Esophagus squamous epithelium (tissue), 5 donors: Measurements from ENCODE around the gene TATDN2. TPM values are rescaled to one million over a fixed set of nuclear protein-coding genes. Genes with fewer than 3 reads are reported as not detected.

ENCODE experiments used
- DNase-seq: peaks from one replicate; lab custom pipeline; 2025; lab: John Stamatoyannopoulos, UW
- H3K27ac ChIP-seq, 4 donors: fragments of 200-600 bp; sonication (generic); one replicate each; pipeline ENCODE4 v1.5.1; 2016 to 2019; ENCODE audit warnings: mild to moderate bottlenecking in 1 of 4
- H3K27me3 ChIP-seq, 4 donors: fragments of 200-600 bp; sonication (generic); 1 replicate in 3 of 4; 2 replicates in 1 of 4; pipeline versions ENCODE4 v1.5.1 to v1.6.0; 2017 to 2021; ENCODE audit warnings: antibody characterized with exemption in 1 of 4
- H3K36me3 ChIP-seq, 3 donors: fragments of 200-600 bp; sonication (generic); one replicate each; pipeline ENCODE4 v1.5.1; 2016 to 2019
- H3K4me1 ChIP-seq, 3 donors: fragments of 200-600 bp; sonication (generic); one replicate each; pipeline ENCODE4 v1.5.1; 2017 to 2019
- H3K4me3 ChIP-seq, 4 donors: fragments of 200-600 bp; sonication (generic); 1 replicate in 3 of 4; 2 replicates in 1 of 4; pipeline ENCODE4 v1.5.1; 2016 to 2019; ENCODE audit warnings: mild to moderate bottlenecking in 2 of 4, moderate library complexity in 1 of 4
- H3K9me3 ChIP-seq, 3 donors: fragments of 200-600 bp; sonication (generic); one replicate each; pipeline ENCODE4 v1.5.1; 2016 to 2019
- POLR2A ChIP-seq, 4 donors: fragments of 450-650 bp; IDR thresholded peaks; one replicate each; pipeline ENCODE4 v1.6.1; 2017; ENCODE audit warnings: antibody characterized with exemption in 4 of 4, mild to moderate bottlenecking in 4 of 4, moderate library complexity in 3 of 4
- WGBS, 2 donors: methylation state at CpG; one replicate each; pipeline ENCODE4 v1.1.5; 2018; 5-methylcytosine and 5-hydroxymethylcytosine counted together
- intact Hi-C: fragments of 100-400 bp; cut with DNase I; formaldehyde crosslinking; loops from one replicate; pipeline ENCODE4 v1.15.0; 2022
- total RNA-seq, 4 donors: library from RNA; depleted of rRNA; stranded (reverse); fragments of >200 nt; gene quantifications; one replicate each; pipeline ENCODE4 v1.1.0, GENCODE V29; 2016
- TF ChIP-seq, protein P1 (sequence below), 6 experiments: fragments of 450-650 bp in 4 of 6; fragments of 200-600 bp in 2 of 6; sonication (generic) in 2 of 6; IDR thresholded peaks; one replicate each; pipeline ENCODE4 v1.5.1; 2016 to 2019; ENCODE audit warnings: antibody characterized with exemption in 6 of 6, mild to moderate bottlenecking in 4 of 6, moderate library complexity in 4 of 6
- donor health status: DM: yes; HTN: yes; CAD: no.

Gene TATDN2
- total RNA-seq, 4 donors from 2014 or later, result 12.6 to 20.6 (median 17.1) TPM

DNA sequence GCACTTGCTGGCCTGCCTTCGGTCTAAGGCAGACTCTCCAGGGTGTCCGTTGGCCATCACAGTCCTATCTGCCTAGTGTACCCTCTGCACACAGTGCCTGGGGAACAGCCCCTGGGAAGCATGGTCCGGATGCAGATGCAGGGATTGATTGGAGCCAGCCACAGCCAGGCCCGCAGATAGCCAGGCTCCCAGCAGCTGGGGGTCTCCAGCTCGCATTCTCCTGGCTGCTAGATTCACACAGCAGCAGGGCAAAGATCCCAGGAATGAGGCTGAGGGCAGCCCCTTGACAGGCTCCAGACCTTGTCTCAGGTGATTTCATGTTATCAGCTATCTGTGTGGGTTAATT is 42.1 kb upstream of the TATDN2 start:
- no peaks in the 10 kb centered on the region for H3K27me3 ChIP-seq
- H3K4me3 ChIP-seq, result no peak overlapping the region
- intact Hi-C loops, result no loop called here
- H3K4me1 ChIP-seq, result peaks cover 21 to 49% (median 33%) of the 10 kb centered on the region in 3 donors
- H3K9me3 ChIP-seq, result no peaks in the 10 kb centered on the region
- H3K27ac ChIP-seq, result peak overlapping the region in 3 of 4 donors; percentile 48 to 81 (median 79)
- WGBS, 2 donors, result 76 to 90% methylated on average over 2 of the region's 5 CpGs
- no peak for DNase-seq
- H3K36me3 ChIP-seq, result peaks cover 0 to 31% (median 0%) of the 10 kb centered on the region in 3 donors
- TF ChIP-seq POLR2A (IDR thresholded peaks at IDR 0.05), result no peak
- TF ChIP-seq, protein P1, sequence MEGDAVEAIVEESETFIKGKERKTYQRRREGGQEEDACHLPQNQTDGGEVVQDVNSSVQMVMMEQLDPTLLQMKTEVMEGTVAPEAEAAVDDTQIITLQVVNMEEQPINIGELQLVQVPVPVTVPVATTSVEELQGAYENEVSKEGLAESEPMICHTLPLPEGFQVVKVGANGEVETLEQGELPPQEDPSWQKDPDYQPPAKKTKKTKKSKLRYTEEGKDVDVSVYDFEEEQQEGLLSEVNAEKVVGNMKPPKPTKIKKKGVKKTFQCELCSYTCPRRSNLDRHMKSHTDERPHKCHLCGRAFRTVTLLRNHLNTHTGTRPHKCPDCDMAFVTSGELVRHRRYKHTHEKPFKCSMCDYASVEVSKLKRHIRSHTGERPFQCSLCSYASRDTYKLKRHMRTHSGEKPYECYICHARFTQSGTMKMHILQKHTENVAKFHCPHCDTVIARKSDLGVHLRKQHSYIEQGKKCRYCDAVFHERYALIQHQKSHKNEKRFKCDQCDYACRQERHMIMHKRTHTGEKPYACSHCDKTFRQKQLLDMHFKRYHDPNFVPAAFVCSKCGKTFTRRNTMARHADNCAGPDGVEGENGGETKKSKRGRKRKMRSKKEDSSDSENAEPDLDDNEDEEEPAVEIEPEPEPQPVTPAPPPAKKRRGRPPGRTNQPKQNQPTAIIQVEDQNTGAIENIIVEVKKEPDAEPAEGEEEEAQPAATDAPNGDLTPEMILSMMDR (IDR thresholded peaks at IDR 0.05), result no peak

DNA sequence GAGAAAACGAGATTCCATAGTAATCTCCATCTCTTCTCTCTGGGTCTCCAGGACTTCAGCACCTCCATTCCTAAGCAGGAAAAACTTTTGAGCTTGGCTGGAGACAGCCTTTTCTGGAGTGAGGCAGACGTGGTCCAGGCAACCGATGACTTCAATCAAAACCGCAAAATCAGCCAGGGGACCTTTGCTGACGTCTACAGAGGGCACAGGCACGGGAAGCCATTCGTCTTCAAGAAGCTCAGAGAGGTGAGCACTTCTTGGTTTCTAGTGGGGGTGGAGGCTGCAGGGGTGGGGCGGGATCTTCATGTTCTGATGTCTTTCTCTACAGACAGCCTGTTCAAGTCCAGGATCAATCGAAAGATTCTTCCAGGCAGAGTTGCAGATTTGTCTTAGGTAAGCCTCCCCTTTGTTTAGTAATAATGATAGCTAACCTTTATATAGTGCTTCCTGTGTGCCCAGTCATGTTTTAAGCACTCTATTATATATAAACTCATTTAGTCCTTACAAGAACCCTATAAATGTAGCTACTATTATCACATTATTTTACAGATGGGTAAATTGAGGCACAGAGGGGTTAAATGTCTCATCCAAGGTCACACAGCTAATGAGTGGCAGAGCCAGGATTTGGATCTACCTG is 35.0 kb upstream of the TATDN2 start:
- no peak for DNase-seq
- TF ChIP-seq, protein P1 (IDR thresholded peaks at IDR 0.05), result no peak
- no peak for TF ChIP-seq POLR2A (IDR thresholded peaks at IDR 0.05)
- H3K4me3 ChIP-seq, result no peak overlapping the region
- intact Hi-C loops, result no loop called here
- H3K27me3 ChIP-seq, result no peaks in the 10 kb centered on the region
- H3K9me3 ChIP-seq, result no peaks in the 10 kb centered on the region
- 86 to 88% methylated on average over 1 to 8 of the region's 9 CpGs for WGBS, 2 donors
- H3K4me1 ChIP-seq, result no peaks in the 10 kb centered on the region
- no peak overlapping the region for H3K27ac ChIP-seq
- peaks cover 0 to 67% (median 10%) of the 10 kb centered on the region in 3 donors for H3K36me3 ChIP-seq

GRCh38 chr3:10215578-10216368 is 32.5 kb upstream of the TATDN2 start:
- no peak for DNase-seq
- H3K4me1 ChIP-seq, result peaks cover 0 to 6% (median 0%) of the 10 kb centered on the region in 3 donors
- H3K4me3 ChIP-seq, result no peak overlapping the region
- WGBS, 2 donors, result 93 to 96% methylated on average over 6 of the region's 6 CpGs
- H3K9me3 ChIP-seq, result no peaks in the 10 kb centered on the region
- H3K36me3 ChIP-seq, result peaks cover 0 to 62% (median 10%) of the 10 kb centered on the region in 3 donors
- no peaks in the 10 kb centered on the region for H3K27me3 ChIP-seq
- no peak for TF ChIP-seq POLR2A (IDR thresholded peaks at IDR 0.05)
- TF ChIP-seq, protein P1 (IDR thresholded peaks at IDR 0.05), result no peak
- intact Hi-C loops, result no loop called here
- no peak overlapping the region for H3K27ac ChIP-seq

DNA sequence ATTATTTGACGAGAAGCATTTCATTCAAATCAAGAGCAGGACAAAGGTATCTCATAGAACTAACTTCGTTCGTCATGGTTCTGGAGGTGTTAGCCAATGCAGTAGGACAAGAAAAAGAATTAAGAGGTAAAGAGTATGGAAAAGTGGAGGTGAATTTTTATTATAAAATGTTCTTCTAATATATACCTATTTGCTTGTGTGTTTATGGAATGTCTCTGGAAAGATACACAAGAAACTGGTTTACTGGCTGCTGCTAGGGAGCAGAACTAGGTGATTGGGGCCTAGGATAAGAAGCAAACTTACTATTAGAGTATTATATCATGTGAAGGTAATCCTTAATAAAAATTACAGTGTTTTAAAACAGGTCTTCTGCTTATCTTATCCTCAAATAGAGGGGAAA is 30.9 kb upstream of the TATDN2 start:
- intact Hi-C loops, result no loop called here
- WGBS, 2 donors, result 62 to 89% methylated on average over 3 of the region's 3 CpGs
- no peak for DNase-seq

More for the DNA sequence above, 30.9 kb upstream of the TATDN2 start:
- Histone ChIP-seq H3K9me3 (no peaks in the 10 kb centered on the region), H3K27me3 (no peaks in the 10 kb centered on the region), H3K4me1 (peaks cover 0 to 21% (median 4%) of the 10 kb centered on the region in 3 donors), H3K27ac (no peak overlapping the region), H3K36me3 (peaks cover 0 to 62% (median 10%) of the 10 kb centered on the region in 3 donors), H3K4me3 (no peak overlapping the region)
- TF ChIP-seq, protein P1 (IDR thresholded peaks at IDR 0.05), result no peak
- TF ChIP-seq POLR2A (IDR thresholded peaks at IDR 0.05), result no peak
